ENCODE results near the gene DNAJB6. TPM values are rescaled to one million over a fixed set of nuclear protein-coding genes. Genes with fewer than 3 reads are reported as not detected.

The DNAJB6 gene
- total RNA-seq, 1 donor from 2014 or later: 97.2 TPM

GRCh38 chr7:157414702-157415096, 77.9 kb downstream of the DNAJB6 start:
- no peak overlapping the region for H3K4me3 Mint-ChIP-seq
- no peak overlapping the region for H3K27ac Mint-ChIP-seq
- H3K27me3 Mint-ChIP-seq: no peaks in the 10 kb centered on the region

GRCh38 chr7:157415486-157415885, 78.7 kb downstream of the DNAJB6 start:
- Mint-ChIP-seq H3K27me3 (no peaks in the 10 kb centered on the region), H3K36me3 (peaks cover 17% of the 10 kb centered on the region), H3K9me3 (no peaks in the 10 kb centered on the region), H3K4me1 (ENCODE audit: unreplicated experiment) (no peaks in the 10 kb centered on the region), H3K27ac (no peak overlapping the region), H3K4me3 (no peak overlapping the region)
- DNase-seq (ENCODE audit: extremely low spot score, unreplicated experiment): no peak
- no peak for TF ChIP-seq CTCF (conservative IDR thresholded peaks at IDR 0.05)

More at GRCh38 chr7:157414702-157415096, 77.9 kb downstream of the DNAJB6 start:
- no peaks in the 10 kb centered on the region for H3K4me1 Mint-ChIP-seq (ENCODE audit: unreplicated experiment)
- H3K36me3 Mint-ChIP-seq: peaks cover 19% of the 10 kb centered on the region
- no peak for DNase-seq (ENCODE audit: extremely low spot score, unreplicated experiment)
- H3K9me3 Mint-ChIP-seq: no peaks in the 10 kb centered on the region
- TF ChIP-seq CTCF (conservative IDR thresholded peaks at IDR 0.05): no peak

GRCh38 chr7:157416011-157416410, 79.2 kb downstream of the DNAJB6 start:
- no peak overlapping the region for H3K27ac Mint-ChIP-seq
- no peak for DNase-seq (ENCODE audit: extremely low spot score, unreplicated experiment)
- no peaks in the 10 kb centered on the region for H3K27me3 Mint-ChIP-seq
- H3K4me3 Mint-ChIP-seq: no peak overlapping the region
- no peaks in the 10 kb centered on the region for H3K4me1 Mint-ChIP-seq (ENCODE audit: unreplicated experiment)
- TF ChIP-seq CTCF (conservative IDR thresholded peaks at IDR 0.05): no peak
- H3K36me3 Mint-ChIP-seq: peaks cover 16% of the 10 kb centered on the region
- H3K9me3 Mint-ChIP-seq: no peaks in the 10 kb centered on the region

GRCh38 chr7:157418204-157419034, 81.6 kb downstream of the DNAJB6 start:
- no peaks in the 10 kb centered on the region for H3K4me1 Mint-ChIP-seq (ENCODE audit: unreplicated experiment)
- peaks cover 12% of the 10 kb centered on the region for H3K36me3 Mint-ChIP-seq
- no peaks in the 10 kb centered on the region for H3K27me3 Mint-ChIP-seq
- TF ChIP-seq CTCF (conservative IDR thresholded peaks at IDR 0.05): no peak
- H3K9me3 Mint-ChIP-seq: no peaks in the 10 kb centered on the region
- no peak overlapping the region for H3K27ac Mint-ChIP-seq
- H3K4me3 Mint-ChIP-seq: no peak overlapping the region
- DNase-seq (ENCODE audit: extremely low spot score, unreplicated experiment): no peak

GRCh38 chr7:157419035-157419293, 82.2 kb downstream of the DNAJB6 start:
- Mint-ChIP-seq H3K4me3 (no peak overlapping the region), H3K4me1 (ENCODE audit: unreplicated experiment) (no peaks in the 10 kb centered on the region), H3K36me3 (peaks cover 12% of the 10 kb centered on the region)

More at GRCh38 chr7:157419035-157419293, 82.2 kb downstream of the DNAJB6 start:
- Mint-ChIP-seq H3K27me3 (no peaks in the 10 kb centered on the region), H3K9me3 (no peaks in the 10 kb centered on the region), H3K27ac (no peak overlapping the region)
- no peak for TF ChIP-seq CTCF (conservative IDR thresholded peaks at IDR 0.05)
- DNase-seq (ENCODE audit: extremely low spot score, unreplicated experiment): no peak
